Upper lobe of right lung (tissue), 1 donor: ENCODE results near the gene CAMSAP3. TPM values are rescaled to one million over a fixed set of nuclear protein-coding genes. Genes with fewer than 3 reads are reported as not detected.
A peak's percentile ranks its signal among the peaks of the same experiment; 100 is the strongest.
"Not testable (repeated sequence)": the region's sequence is repeated elsewhere in the genome, so short reads cannot be mapped to it uniquely, and the experiment has no call there.

ENCODE experiments used
- ATAC-seq: fragments of 200-7000 bp; cut with Tn5 transposase; one replicate; pipeline ENCODE4 v1.9.1; 2020; ENCODE audit warnings: mild to moderate bottlenecking, moderate library complexity
- DNase-seq: peaks from one replicate; pipeline ENCODE4 v3.0.0-alpha.2; 2020
- H3K27ac ChIP-seq: fragments of 200-600 bp; one replicate; pipeline ENCODE4 v1.8.0; 2022
- H3K27me3 ChIP-seq: fragments of 200-600 bp; one replicate; pipeline ENCODE4 v1.8.0; 2022; ENCODE audit warnings: mild to moderate bottlenecking
- H3K36me3 ChIP-seq: fragments of 200-600 bp; one replicate; pipeline ENCODE4 v1.8.0; 2022
- H3K4me1 ChIP-seq: fragments of 200-600 bp; one replicate; pipeline ENCODE4 v1.8.0; 2022
- H3K4me3 ChIP-seq: fragments of 200-600 bp; one replicate; pipeline ENCODE4 v1.8.0; 2022; ENCODE audit warnings: mild to moderate bottlenecking
- H3K9me3 ChIP-seq: fragments of 200-600 bp; one replicate; pipeline ENCODE4 v1.8.0; 2022
- CTCF ChIP-seq: fragments of 200-600 bp; IDR thresholded peaks from one replicate; pipeline ENCODE4 v1.8.0; 2022; ENCODE audit warnings: antibody characterized with exemption
- intact Hi-C: fragments of 100-400 bp; cut with DNase I; formaldehyde crosslinking; loops from one replicate; pipeline ENCODE4 v1.11.0; 2022
- total RNA-seq: library from RNA; stranded (reverse); fragmentation: NEBNext Ultra II Directional; extraction: Animal tissue kit (Norgen Biotek cat#: 25700); gene quantifications from one replicate; pipeline ENCODE4 v1.2.1, GENCODE V29; 2021
- donor health status: DM: no; HTN: yes; CAD: no; lungs with severe emphysema.

CAMSAP3 gene
- total RNA-seq, 1 donor from 2014 or later = 29.1 TPM

GRCh38 chr19:7640803-7641202, 45.1 kb downstream of the CAMSAP3 start:
- H3K4me1 ChIP-seq = peaks cover 7% of the 10 kb centered on the region
- peaks cover 5% of the 10 kb centered on the region for H3K27me3 ChIP-seq
- no peak for ATAC-seq
- no peak overlapping the region for H3K27ac ChIP-seq
- H3K36me3 ChIP-seq = peaks cover 10% of the 10 kb centered on the region
- H3K4me3 ChIP-seq = no peak overlapping the region
- no peak for TF ChIP-seq CTCF
- H3K9me3 ChIP-seq = no peaks in the 10 kb centered on the region
- DNase-seq = no peak
- intact Hi-C loops = no loop called here

- H3K9me3 ChIP-seq = no peaks in the 10 kb centered on the region
- H3K27me3 ChIP-seq = peaks cover 5% of the 10 kb centered on the region
- intact Hi-C loops = no loop called here
- ATAC-seq (no peak), DNase-seq (no peak)
- H3K36me3 ChIP-seq = peaks cover 10% of the 10 kb centered on the region
- no peak overlapping the region for H3K27ac ChIP-seq
- H3K4me1 ChIP-seq = peaks cover 7% of the 10 kb centered on the region
- H3K4me3 ChIP-seq = no peak overlapping the region
- no peak for TF ChIP-seq CTCF
Observed at GRCh38 chr19:7641290-7642276, 45.9 kb downstream of the CAMSAP3 start.

GRCh38 chr19:7642295-7643030, 46.8 kb downstream of the CAMSAP3 start:
- DNase-seq (no peak), ATAC-seq (no peak)
- intact Hi-C loops = no loop called here
- no peaks in the 10 kb centered on the region for H3K9me3 ChIP-seq
- TF ChIP-seq CTCF = no peak
- peaks cover 5% of the 10 kb centered on the region for H3K27me3 ChIP-seq
- no peak overlapping the region for H3K27ac ChIP-seq
- no peak overlapping the region for H3K4me3 ChIP-seq
- peaks cover 10% of the 10 kb centered on the region for H3K36me3 ChIP-seq
- H3K4me1 ChIP-seq = peaks cover 7% of the 10 kb centered on the region

- Histone ChIP-seq H3K4me3 (no peak overlapping the region), H3K27me3 (peaks cover 5% of the 10 kb centered on the region), H3K27ac (no peak overlapping the region), H3K4me1 (peaks cover 4% of the 10 kb centered on the region), H3K36me3 (peaks cover 10% of the 10 kb centered on the region), H3K9me3 (no peaks in the 10 kb centered on the region)
- TF ChIP-seq CTCF = no peak
- intact Hi-C loops = no loop called here
- DNase-seq (no peak), ATAC-seq (no peak)
Observed at GRCh38 chr19:7643031-7643415, 47.4 kb downstream of the CAMSAP3 start.

- H3K27ac ChIP-seq, H3K4me1 ChIP-seq, H3K4me3 ChIP-seq, H3K9me3 ChIP-seq, intact Hi-C loops, H3K27me3 ChIP-seq: not testable (repeated sequence)
- DNase-seq (peak; percentile 67), ATAC-seq (peak; percentile 6)
- peaks cover 10% of the 10 kb centered on the region for H3K36me3 ChIP-seq
Observed at GRCh38 chr19:7643629-7644549, 48.2 kb downstream of the CAMSAP3 start.
